Measurements from ENCODE around the gene MRPL24. TPM values are rescaled to one million over a fixed set of nuclear protein-coding genes. Genes with fewer than 3 reads are reported as not detected.

Gene MRPL24
- total RNA-seq, 4 donors from 2014 or later: 54.9 to 121 (median 102) TPM

- peaks cover 0 to 57% of the 10 kb centered on the region in 2 donors for H3K36me3 ChIP-seq
- TF ChIP-seq POLR2A (IDR thresholded peaks at IDR 0.05) (no peak), CTCF (IDR thresholded peaks at IDR 0.05 in 4 of 5, conservative IDR thresholded peaks at IDR 0.05 in 1 of 5) (no peak)
- in situ Hi-C loops (cut with MboI; ENCODE audit: low sequenced_read_pairs in 4 of 4): no loop called here
These were observed 44.6 kb upstream of the MRPL24 start for GRCh38 chr1:156785458-156785857.

DNA sequence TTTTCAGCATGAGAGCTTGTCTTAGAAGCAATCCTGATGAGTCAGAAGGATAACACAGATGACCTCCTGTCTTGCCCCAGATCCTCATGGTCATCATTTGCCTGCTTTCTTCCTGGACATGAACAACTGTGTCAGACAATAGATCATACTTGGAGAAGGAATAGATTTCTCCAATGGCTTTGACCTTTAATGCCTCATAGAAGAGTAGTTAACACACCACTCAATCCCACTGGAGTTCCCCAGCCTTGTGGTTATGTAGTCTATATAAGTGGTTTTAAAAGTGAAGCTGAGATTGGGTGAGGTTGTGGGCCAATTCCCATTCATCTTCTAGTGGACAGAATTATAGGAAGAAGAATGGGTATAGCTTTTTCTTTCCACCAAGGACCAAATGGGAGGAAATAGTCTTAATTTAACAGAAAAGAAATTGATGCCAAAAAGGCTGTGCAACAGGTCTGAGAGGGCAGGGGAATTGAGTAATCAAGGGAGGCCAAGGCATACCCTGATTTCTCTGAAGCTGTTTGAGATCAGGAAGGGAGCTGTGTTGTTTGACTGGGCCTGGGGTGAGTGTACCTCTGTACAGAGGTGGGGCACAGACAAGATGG is 40.8 kb upstream of the MRPL24 start:
- H3K27me3 ChIP-seq: no peaks in the 10 kb centered on the region
- TF ChIP-seq POLR2A (IDR thresholded peaks at IDR 0.05) (no peak), CTCF (IDR thresholded peaks at IDR 0.05 in 4 of 5, conservative IDR thresholded peaks at IDR 0.05 in 1 of 5) (no peak)
- H3K4me3 ChIP-seq: no peak overlapping the region
- in situ Hi-C loops (cut with MboI; ENCODE audit: low sequenced_read_pairs in 4 of 4) (no loop called here), intact Hi-C loops (cut with DNase I; ENCODE audit: low total_unique reads) (no loop called here)
- ATAC-seq: peak in 1 of 2 donors; percentile 61
- peaks cover 0 to 33% of the 10 kb centered on the region in 2 donors for H3K36me3 ChIP-seq
- H3K4me1 ChIP-seq: peaks cover 19 to 21% of the 10 kb centered on the region in 2 donors
- no peak for DNase-seq
- H3K9me3 ChIP-seq: no peaks in the 10 kb centered on the region
- no peak overlapping the region for H3K27ac ChIP-seq

More at GRCh38 chr1:156785458-156785857, 44.6 kb upstream of the MRPL24 start:
- no peaks in the 10 kb centered on the region for H3K27me3 ChIP-seq
- ATAC-seq (no peak), DNase-seq (no peak)
- no peaks in the 10 kb centered on the region for H3K9me3 ChIP-seq
- H3K27ac ChIP-seq: no peak overlapping the region
- intact Hi-C loops (cut with DNase I; ENCODE audit: low total_unique reads): no loop called here
- H3K4me3 ChIP-seq: no peak overlapping the region
- H3K4me1 ChIP-seq: peaks cover 13% of the 10 kb centered on the region in 2 donors

DNA sequence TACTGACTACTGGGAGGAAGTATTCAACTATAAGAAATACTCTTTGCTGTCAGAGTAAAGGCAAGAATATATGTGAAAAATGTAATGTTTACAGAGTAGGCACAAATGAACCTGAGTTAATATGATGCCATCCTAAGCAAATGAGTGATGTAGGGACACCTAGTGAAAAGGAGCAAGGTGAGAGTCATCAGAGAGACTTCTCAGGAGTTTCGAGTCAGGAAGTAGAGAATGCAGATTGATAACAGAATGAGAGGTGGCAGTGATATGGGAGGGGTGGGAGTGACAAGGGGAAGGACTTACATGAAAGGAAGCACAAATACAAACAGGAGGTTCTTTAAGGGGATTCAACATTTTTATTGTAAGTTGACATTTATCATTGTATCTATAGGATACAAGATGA is 36.7 kb upstream of the MRPL24 start:
- TF ChIP-seq POLR2A (IDR thresholded peaks at IDR 0.05): no peak
- TF ChIP-seq CTCF (IDR thresholded peaks at IDR 0.05 in 4 of 5, conservative IDR thresholded peaks at IDR 0.05 in 1 of 5): no peak
- in situ Hi-C loops (cut with MboI; ENCODE audit: low sequenced_read_pairs in 4 of 4): no loop called here
- intact Hi-C loops (cut with DNase I; ENCODE audit: low total_unique reads): no loop called here
- no peaks in the 10 kb centered on the region for H3K9me3 ChIP-seq
- no peak for DNase-seq
- no peak for ATAC-seq
- no peaks in the 10 kb centered on the region for H3K27me3 ChIP-seq
- peaks cover 23 to 40% of the 10 kb centered on the region in 2 donors for H3K4me1 ChIP-seq
- no peak overlapping the region for H3K4me3 ChIP-seq
- H3K27ac ChIP-seq: no peak overlapping the region
- H3K36me3 ChIP-seq: peaks cover 0 to 2% of the 10 kb centered on the region in 2 donors

- H3K27me3 ChIP-seq: no peaks in the 10 kb centered on the region
- DNase-seq (no peak), ATAC-seq (no peak)
- peaks cover 29 to 41% of the 10 kb centered on the region in 2 donors for H3K4me1 ChIP-seq
- no peak overlapping the region for H3K27ac ChIP-seq
- in situ Hi-C loops (cut with MboI; ENCODE audit: low sequenced_read_pairs in 4 of 4): no loop called here
- TF ChIP-seq CTCF (IDR thresholded peaks at IDR 0.05 in 4 of 5, conservative IDR thresholded peaks at IDR 0.05 in 1 of 5) (no peak), POLR2A (IDR thresholded peaks at IDR 0.05) (no peak)
- intact Hi-C loops (cut with DNase I; ENCODE audit: low total_unique reads): no loop called here
- no peaks in the 10 kb centered on the region for H3K36me3 ChIP-seq
- no peaks in the 10 kb centered on the region for H3K9me3 ChIP-seq
- no peak overlapping the region for H3K4me3 ChIP-seq
These were observed 36.1 kb upstream of the MRPL24 start for GRCh38 chr1:156776942-156777341.

DNA sequence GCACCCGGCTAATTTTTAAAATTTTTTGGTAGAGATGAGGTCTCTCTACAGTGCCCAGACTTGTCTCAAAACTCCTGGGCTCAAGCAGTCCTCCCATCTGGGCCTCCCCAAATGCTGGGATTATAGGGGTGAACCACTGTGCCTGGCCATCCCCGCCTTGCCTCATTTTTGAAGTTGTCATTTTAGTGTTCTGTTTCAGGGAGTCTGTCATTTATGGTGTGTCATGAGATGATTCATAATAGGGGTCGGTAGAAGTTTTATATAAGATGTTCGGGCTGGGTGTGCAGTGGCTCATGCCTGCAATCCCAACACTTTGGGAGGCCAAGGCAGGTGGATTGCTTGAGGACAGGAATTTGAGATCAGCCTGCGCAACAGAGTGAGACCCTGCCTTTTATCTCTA is 34.9 kb upstream of the MRPL24 start:
- no peaks in the 10 kb centered on the region for H3K27me3 ChIP-seq
- no peak for TF ChIP-seq CTCF (IDR thresholded peaks at IDR 0.05 in 4 of 5, conservative IDR thresholded peaks at IDR 0.05 in 1 of 5)
- no peak for TF ChIP-seq POLR2A (IDR thresholded peaks at IDR 0.05)
- intact Hi-C loops (cut with DNase I; ENCODE audit: low total_unique reads): no loop called here

More for the DNA sequence above, 34.9 kb upstream of the MRPL24 start:
- no peak for ATAC-seq
- Histone ChIP-seq H3K9me3 (no peaks in the 10 kb centered on the region), H3K27ac (no peak overlapping the region), H3K36me3 (peaks cover 0 to 4% of the 10 kb centered on the region in 2 donors), H3K4me1 (peaks cover 26 to 33% of the 10 kb centered on the region in 2 donors), H3K4me3 (no peak overlapping the region)
- in situ Hi-C loops (cut with MboI; ENCODE audit: low sequenced_read_pairs in 4 of 4): no loop called here
- no peak for DNase-seq

Data from gastrocnemius medialis (tissue), 4 donors.